Measurements from ENCODE around the gene FAM107B. TPM values are rescaled to one million over a fixed set of nuclear protein-coding genes. Genes with fewer than 3 reads are reported as not detected.

The FAM107B gene
- total and polyA plus RNA-seq, 2 experiments from 2014 or later: 11.0 to 17.6 TPM

DNA sequence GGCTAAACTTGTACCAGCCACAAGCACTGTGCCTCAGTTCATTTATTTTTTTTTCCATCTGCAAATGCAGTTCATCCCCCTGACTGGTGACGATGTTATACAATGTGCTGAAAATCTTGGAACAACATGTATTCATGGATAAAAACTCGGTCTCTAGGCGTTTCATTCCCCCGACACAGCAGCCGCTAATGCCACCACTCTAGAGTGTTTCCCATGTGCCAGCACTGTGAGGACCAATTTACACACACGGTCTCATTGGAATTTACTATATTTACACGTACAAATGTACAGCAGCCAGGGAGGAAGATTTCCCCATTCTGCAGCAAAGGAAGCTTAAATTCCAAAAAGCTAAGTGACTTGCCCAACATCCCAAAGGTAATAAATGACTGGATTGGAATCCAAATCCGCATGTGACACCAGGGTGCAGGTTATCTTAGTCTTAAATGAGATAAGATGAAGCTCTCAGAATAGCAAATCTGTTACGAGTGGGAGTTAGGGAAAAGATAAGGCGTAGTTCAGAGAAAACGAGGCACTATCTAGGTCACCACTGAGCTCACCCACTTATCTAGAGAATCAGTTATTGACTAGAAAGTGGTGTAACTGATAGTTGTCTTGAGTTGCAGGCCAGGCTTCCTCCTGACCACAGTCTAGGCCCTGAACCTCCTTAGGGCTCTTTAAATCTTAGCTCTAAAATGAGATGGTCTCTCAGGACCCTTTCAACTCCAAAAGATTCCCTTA, 36.7 kb downstream of the FAM107B start:
- Histone ChIP-seq H4K20me1 (replicated peaks; ENCODE audit: insufficient read depth) (no peaks in the 10 kb centered on the region), H3F3A (replicated peaks; ENCODE audit: low read depth) (no peaks in the 10 kb centered on the region), H3K9me2 (ENCODE audit: insufficient read depth) (0 out of 2 replicates have a peak, but pooled peaks cover 4% of the 10 kb centered on the region), H3K36me3 (ENCODE audit: insufficient read depth) (no peaks in the 10 kb centered on the region), H3K4me3 (no peak overlapping the region), H3K27me3 (ENCODE audit: insufficient read depth) (no peaks in the 10 kb centered on the region), H3K4me2 (no peak overlapping the region), H3K4me1 (ENCODE audit: insufficient read depth) (no peaks in the 10 kb centered on the region), H2AFZ (0 out of 2 replicates have a peak overlapping the region, but pooled peaks have one; percentile 14), H3K27ac (ENCODE audit: low read depth) (no peak overlapping the region), H3K79me2 (replicated peaks; ENCODE audit: insufficient read depth) (no peaks in the 10 kb centered on the region)
- Mint-ChIP-seq H3K36me3 (ENCODE audit: low read depth) (no peaks in the 10 kb centered on the region), H3K4me1 (no peaks in the 10 kb centered on the region), H3K27ac (no peak overlapping the region), H3K9me3 (peaks cover 4% of the 10 kb centered on the region), H3K4me3 (no peak overlapping the region), H3K27me3 (ENCODE audit: insufficient read depth, low read depth, poor library complexity) (peaks cover 2% of the 10 kb centered on the region)
- TF ChIP-seq JUNB (IDR thresholded peaks at IDR 0.05; ENCODE audit: unreplicated experiment): no peak
- TF ChIP-seq, protein P1, sequence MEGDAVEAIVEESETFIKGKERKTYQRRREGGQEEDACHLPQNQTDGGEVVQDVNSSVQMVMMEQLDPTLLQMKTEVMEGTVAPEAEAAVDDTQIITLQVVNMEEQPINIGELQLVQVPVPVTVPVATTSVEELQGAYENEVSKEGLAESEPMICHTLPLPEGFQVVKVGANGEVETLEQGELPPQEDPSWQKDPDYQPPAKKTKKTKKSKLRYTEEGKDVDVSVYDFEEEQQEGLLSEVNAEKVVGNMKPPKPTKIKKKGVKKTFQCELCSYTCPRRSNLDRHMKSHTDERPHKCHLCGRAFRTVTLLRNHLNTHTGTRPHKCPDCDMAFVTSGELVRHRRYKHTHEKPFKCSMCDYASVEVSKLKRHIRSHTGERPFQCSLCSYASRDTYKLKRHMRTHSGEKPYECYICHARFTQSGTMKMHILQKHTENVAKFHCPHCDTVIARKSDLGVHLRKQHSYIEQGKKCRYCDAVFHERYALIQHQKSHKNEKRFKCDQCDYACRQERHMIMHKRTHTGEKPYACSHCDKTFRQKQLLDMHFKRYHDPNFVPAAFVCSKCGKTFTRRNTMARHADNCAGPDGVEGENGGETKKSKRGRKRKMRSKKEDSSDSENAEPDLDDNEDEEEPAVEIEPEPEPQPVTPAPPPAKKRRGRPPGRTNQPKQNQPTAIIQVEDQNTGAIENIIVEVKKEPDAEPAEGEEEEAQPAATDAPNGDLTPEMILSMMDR (conservative IDR thresholded peaks at IDR 0.05; ENCODE audit: low read depth in 2 of 2): no peak
- TF ChIP-seq EZH2phosphoT487 (IDR thresholded peaks at IDR 0.05; ENCODE audit: unreplicated experiment): no peak
- TF ChIP-seq ZNF331 (CRISPR knock-in tag; IDR thresholded peaks at IDR 0.05; ENCODE audit: low read depth): no peak
- no peak for TF ChIP-seq ZNF114 (CRISPR knock-in tag; IDR thresholded peaks at IDR 0.05)
- no peak for TF ChIP-seq CREB1 (CRISPR knock-in tag; IDR thresholded peaks at IDR 0.05; ENCODE audit: low read depth)
- TF ChIP-seq, protein P2, sequence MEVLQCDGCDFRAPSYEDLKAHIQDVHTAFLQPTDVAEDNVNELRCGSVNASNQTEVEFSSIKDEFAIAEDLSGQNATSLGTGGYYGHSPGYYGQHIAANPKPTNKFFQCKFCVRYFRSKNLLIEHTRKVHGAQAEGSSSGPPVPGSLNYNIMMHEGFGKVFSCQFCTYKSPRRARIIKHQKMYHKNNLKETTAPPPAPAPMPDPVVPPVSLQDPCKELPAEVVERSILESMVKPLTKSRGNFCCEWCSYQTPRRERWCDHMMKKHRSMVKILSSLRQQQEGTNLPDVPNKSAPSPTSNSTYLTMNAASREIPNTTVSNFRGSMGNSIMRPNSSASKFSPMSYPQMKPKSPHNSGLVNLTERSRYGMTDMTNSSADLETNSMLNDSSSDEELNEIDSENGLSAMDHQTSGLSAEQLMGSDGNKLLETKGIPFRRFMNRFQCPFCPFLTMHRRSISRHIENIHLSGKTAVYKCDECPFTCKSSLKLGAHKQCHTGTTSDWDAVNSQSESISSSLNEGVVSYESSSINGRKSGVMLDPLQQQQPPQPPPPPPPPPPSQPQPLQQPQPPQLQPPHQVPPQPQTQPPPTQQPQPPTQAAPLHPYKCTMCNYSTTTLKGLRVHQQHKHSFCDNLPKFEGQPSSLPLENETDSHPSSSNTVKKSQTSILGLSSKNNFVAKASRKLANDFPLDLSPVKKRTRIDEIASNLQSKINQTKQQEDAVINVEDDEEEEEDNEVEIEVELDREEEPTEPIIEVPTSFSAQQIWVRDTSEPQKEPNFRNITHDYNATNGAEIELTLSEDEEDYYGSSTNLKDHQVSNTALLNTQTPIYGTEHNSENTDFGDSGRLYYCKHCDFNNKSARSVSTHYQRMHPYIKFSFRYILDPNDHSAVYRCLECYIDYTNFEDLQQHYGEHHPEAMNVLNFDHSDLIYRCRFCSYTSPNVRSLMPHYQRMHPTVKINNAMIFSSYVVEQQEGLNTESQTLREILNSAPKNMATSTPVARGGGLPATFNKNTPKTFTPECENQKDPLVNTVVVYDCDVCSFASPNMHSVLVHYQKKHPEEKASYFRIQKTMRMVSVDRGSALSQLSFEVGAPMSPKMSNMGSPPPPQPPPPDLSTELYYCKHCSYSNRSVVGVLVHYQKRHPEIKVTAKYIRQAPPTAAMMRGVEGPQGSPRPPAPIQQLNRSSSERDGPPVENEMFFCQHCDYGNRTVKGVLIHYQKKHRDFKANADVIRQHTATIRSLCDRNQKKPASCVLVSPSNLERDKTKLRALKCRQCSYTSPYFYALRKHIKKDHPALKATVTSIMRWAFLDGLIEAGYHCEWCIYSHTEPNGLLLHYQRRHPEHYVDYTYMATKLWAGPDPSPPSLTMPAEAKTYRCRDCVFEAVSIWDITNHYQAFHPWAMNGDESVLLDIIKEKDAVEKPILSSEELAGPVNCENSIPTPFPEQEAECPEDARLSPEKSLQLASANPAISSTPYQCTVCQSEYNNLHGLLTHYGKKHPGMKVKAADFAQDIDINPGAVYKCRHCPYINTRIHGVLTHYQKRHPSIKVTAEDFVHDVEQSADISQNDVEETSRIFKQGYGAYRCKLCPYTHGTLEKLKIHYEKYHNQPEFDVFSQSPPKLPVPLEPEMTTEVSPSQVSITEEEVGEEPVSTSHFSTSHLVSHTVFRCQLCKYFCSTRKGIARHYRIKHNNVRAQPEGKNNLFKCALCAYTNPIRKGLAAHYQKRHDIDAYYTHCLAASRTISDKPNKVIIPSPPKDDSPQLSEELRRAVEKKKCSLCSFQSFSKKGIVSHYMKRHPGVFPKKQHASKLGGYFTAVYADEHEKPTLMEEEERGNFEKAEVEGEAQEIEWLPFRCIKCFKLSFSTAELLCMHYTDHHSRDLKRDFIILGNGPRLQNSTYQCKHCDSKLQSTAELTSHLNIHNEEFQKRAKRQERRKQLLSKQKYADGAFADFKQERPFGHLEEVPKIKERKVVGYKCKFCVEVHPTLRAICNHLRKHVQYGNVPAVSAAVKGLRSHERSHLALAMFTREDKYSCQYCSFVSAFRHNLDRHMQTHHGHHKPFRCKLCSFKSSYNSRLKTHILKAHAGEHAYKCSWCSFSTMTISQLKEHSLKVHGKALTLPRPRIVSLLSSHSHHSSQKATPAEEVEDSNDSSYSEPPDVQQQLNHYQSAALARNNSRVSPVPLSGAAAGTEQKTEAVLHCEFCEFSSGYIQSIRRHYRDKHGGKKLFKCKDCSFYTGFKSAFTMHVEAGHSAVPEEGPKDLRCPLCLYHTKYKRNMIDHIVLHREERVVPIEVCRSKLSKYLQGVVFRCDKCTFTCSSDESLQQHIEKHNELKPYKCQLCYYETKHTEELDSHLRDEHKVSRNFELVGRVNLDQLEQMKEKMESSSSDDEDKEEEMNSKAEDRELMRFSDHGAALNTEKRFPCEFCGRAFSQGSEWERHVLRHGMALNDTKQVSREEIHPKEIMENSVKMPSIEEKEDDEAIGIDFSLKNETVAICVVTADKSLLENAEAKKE (CRISPR knock-in tag; IDR thresholded peaks at IDR 0.05): no peak
- TF ChIP-seq EZH2 (IDR thresholded peaks at IDR 0.05; ENCODE audit: low read depth, unreplicated experiment): no peak
- TF ChIP-seq NANOG (IDR thresholded peaks at IDR 0.05; ENCODE audit: borderline replicate concordance): no peak
- no peak for ATAC-seq
- DNase-seq (ENCODE audit: low spot score): no peak

All from GM23338 (cell line).